GM12874 (cell line): ENCODE results near the gene COPS3.

Source experiments
- TF ChIP-seq, protein P1 (sequence below): IDR thresholded peaks from 2 replicates; pipeline ENCODE4 v1.5.1; 2011; ENCODE audit warnings: low read depth, mild to moderate bottlenecking, control low read depth, low read length, moderate library complexity; ENCODE audit not compliant: insufficient read depth

Gene COPS3

GRCh38 chr17:17300624-17301568, 19.9 kb upstream of the COPS3 start:
- TF ChIP-seq, protein P1, sequence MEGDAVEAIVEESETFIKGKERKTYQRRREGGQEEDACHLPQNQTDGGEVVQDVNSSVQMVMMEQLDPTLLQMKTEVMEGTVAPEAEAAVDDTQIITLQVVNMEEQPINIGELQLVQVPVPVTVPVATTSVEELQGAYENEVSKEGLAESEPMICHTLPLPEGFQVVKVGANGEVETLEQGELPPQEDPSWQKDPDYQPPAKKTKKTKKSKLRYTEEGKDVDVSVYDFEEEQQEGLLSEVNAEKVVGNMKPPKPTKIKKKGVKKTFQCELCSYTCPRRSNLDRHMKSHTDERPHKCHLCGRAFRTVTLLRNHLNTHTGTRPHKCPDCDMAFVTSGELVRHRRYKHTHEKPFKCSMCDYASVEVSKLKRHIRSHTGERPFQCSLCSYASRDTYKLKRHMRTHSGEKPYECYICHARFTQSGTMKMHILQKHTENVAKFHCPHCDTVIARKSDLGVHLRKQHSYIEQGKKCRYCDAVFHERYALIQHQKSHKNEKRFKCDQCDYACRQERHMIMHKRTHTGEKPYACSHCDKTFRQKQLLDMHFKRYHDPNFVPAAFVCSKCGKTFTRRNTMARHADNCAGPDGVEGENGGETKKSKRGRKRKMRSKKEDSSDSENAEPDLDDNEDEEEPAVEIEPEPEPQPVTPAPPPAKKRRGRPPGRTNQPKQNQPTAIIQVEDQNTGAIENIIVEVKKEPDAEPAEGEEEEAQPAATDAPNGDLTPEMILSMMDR = no peak

GRCh38 chr17:17298108-17298507, 17.1 kb upstream of the COPS3 start:
- TF ChIP-seq, protein P1 = no peak

DNA sequence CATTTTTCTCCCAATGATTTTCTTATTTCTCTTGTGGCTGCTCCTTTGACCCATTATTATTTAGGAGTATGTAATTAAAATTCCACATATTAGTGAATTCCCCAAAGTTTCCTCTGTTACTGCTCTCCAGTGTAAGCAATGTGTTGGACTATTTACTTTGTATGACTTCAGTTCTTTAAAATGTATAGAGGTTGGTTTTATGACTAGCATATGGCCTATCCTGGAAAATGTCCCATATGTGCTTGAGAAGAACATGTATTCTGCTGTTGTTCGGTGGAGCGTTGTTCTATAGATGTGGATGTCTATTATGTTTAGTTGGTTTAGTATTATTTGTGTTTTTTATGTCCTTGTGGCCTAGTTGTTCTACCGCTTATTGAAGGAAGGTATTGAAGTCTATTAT, 16.2 kb upstream of the COPS3 start:
- TF ChIP-seq, protein P1 = no peak

DNA sequence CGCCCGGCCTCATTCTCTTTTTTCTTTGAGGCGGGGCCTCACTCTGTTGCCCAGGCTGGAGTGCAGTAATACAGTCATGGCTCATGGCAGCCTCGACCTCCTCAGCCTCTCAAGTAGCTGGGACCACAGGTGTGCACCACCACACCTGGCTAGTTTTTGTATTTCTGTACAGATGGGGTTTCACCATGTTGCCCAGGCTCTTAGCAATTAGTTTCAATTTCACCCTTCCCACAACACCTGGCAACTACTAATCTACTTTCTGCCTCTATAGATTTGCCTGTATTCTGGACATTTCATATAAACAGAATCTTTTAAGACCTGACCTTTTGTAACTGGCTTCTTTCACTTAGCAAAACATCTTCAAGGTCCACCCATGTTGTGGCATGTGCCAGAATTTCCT, 14.1 kb upstream of the COPS3 start:
- TF ChIP-seq, protein P1 = no peak

- TF ChIP-seq, protein P1 = no peak
These were observed 8.7 kb upstream of the COPS3 start for GRCh38 chr17:17289701-17290100.

DNA sequence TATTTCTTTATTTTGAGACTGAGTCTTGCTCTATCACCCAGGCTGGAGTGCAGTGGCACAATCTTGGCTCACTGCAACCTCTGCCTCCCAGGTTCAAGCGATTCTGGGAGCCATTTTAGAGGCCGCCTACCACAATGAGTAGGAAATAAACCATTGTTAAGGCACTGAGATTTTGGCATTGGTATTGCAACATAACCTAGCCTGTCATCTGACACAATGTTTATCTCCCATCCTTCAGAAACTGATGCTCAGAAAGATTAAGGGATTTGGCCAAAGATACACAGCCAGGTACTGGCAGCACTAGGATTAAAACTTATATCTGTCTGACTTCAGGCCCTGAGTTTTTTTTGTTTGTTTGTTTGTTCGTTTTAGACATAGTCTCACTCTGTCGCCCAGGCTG, 8.0 kb upstream of the COPS3 start:
- TF ChIP-seq, protein P1 = no peak

GRCh38 chr17:17285951-17286350, 4.9 kb upstream of the COPS3 start:
- TF ChIP-seq, protein P1 = no peak
